ENCODE results near the gene KCNQ1. TPM values are rescaled to one million over a fixed set of nuclear protein-coding genes. Genes with fewer than 3 reads are reported as not detected.

KCNQ1 gene
- total RNA-seq, 1 experiment from 2014 or later, result 1.0 TPM

GRCh38 chr11:2412323-2412722, 32.5 kb upstream of the KCNQ1 start:
- H3K9me3 Mint-ChIP-seq (ENCODE audit: unreplicated experiment), result no peaks in the 10 kb centered on the region
- H3K4me3 ChIP-seq (ENCODE audit: low read depth, low read length), result no peak overlapping the region
- ChIA-PET POLR2A (no interaction called here), CTCF (interaction anchor here (0.6 kb wide), 1 partner anchor 513 kb away, joined by 3 read pairs; no protein-coding TSS in a partner anchor)
- no peaks in the 10 kb centered on the region for H3K36me3 Mint-ChIP-seq (ENCODE audit: insufficient read depth, unreplicated experiment)
- H3K27ac Mint-ChIP-seq (ENCODE audit: unreplicated experiment), result no peak overlapping the region
- no peaks in the 10 kb centered on the region for H3K9me3 ChIP-seq
- no TSS peak for BruUV-seq (replicated peaks)
- H3K36me3 ChIP-seq (ENCODE audit: control insufficient read depth, insufficient read depth, low read length), result no peaks in the 10 kb centered on the region
- H3K4me1 ChIP-seq, result no peaks in the 10 kb centered on the region
- intact Hi-C loops (cut with micrococcal nuclease; ENCODE audit: unreplicated experiment), result no loop called here
- H3K27me3 Mint-ChIP-seq (ENCODE audit: insufficient read depth, unreplicated experiment), result no peaks in the 10 kb centered on the region
- H3K27me3 ChIP-seq (replicated peaks; ENCODE audit: control insufficient read depth, insufficient read depth, low read length), result no peaks in the 10 kb centered on the region
- TF ChIP-seq CTCF (IDR thresholded peaks at IDR 0.05; ENCODE audit: insufficient read depth in 1 of 2, low read depth in 1 of 2, low read length in 1 of 2, severe bottlenecking in 1 of 2, unreplicated experiment in 1 of 2), result no peak
- no peak for DNase-seq
- no peak overlapping the region for H3K4me3 Mint-ChIP-seq (ENCODE audit: unreplicated experiment)
- H3K4me1 Mint-ChIP-seq (ENCODE audit: low read depth, unreplicated experiment), result no peaks in the 10 kb centered on the region

GRCh38 chr11:2413742-2414579, 30.8 kb upstream of the KCNQ1 start:
- POLR2A ChIA-PET, result no interaction called here
- Mint-ChIP-seq H3K4me1 (ENCODE audit: low read depth, unreplicated experiment) (no peaks in the 10 kb centered on the region), H3K9me3 (ENCODE audit: unreplicated experiment) (no peaks in the 10 kb centered on the region), H3K4me3 (ENCODE audit: unreplicated experiment) (no peak overlapping the region), H3K36me3 (ENCODE audit: insufficient read depth, unreplicated experiment) (no peaks in the 10 kb centered on the region), H3K27ac (ENCODE audit: unreplicated experiment) (no peak overlapping the region), H3K27me3 (ENCODE audit: insufficient read depth, unreplicated experiment) (no peaks in the 10 kb centered on the region)
- intact Hi-C loops (cut with micrococcal nuclease; ENCODE audit: unreplicated experiment), result no loop called here
- DNase-seq, result no peak
- Histone ChIP-seq H3K4me1 (no peaks in the 10 kb centered on the region), H3K9me3 (no peaks in the 10 kb centered on the region), H3K36me3 (ENCODE audit: control insufficient read depth, insufficient read depth, low read length) (no peaks in the 10 kb centered on the region), H3K4me3 (ENCODE audit: low read depth, low read length) (no peak overlapping the region), H3K27me3 (replicated peaks; ENCODE audit: control insufficient read depth, insufficient read depth, low read length) (no peaks in the 10 kb centered on the region)
- BruUV-seq (replicated peaks), result no TSS peak
- CTCF ChIA-PET, result no interaction called here
- no peak for TF ChIP-seq CTCF (IDR thresholded peaks at IDR 0.05; ENCODE audit: insufficient read depth in 1 of 2, low read depth in 1 of 2, low read length in 1 of 2, severe bottlenecking in 1 of 2, unreplicated experiment in 1 of 2)

- Histone ChIP-seq H3K27me3 (replicated peaks; ENCODE audit: control insufficient read depth, insufficient read depth, low read length) (no peaks in the 10 kb centered on the region), H3K36me3 (ENCODE audit: control insufficient read depth, insufficient read depth, low read length) (no peaks in the 10 kb centered on the region), H3K4me3 (ENCODE audit: low read depth, low read length) (no peak overlapping the region), H3K4me1 (no peaks in the 10 kb centered on the region), H3K9me3 (no peaks in the 10 kb centered on the region)
- H3K27me3 Mint-ChIP-seq (ENCODE audit: insufficient read depth, unreplicated experiment), result no peaks in the 10 kb centered on the region
- TF ChIP-seq CTCF (IDR thresholded peaks at IDR 0.05; ENCODE audit: insufficient read depth in 1 of 2, low read depth in 1 of 2, low read length in 1 of 2, severe bottlenecking in 1 of 2, unreplicated experiment in 1 of 2), result no peak
- CTCF ChIA-PET, result no interaction called here
- no peaks in the 10 kb centered on the region for H3K36me3 Mint-ChIP-seq (ENCODE audit: insufficient read depth, unreplicated experiment)
- no TSS peak for BruUV-seq (replicated peaks)
- POLR2A ChIA-PET, result no interaction called here
- H3K4me1 Mint-ChIP-seq (ENCODE audit: low read depth, unreplicated experiment), result no peaks in the 10 kb centered on the region
- intact Hi-C loops (cut with micrococcal nuclease; ENCODE audit: unreplicated experiment), result no loop called here
- H3K27ac Mint-ChIP-seq (ENCODE audit: unreplicated experiment), result no peak overlapping the region
- no peak overlapping the region for H3K4me3 Mint-ChIP-seq (ENCODE audit: unreplicated experiment)
- no peaks in the 10 kb centered on the region for H3K9me3 Mint-ChIP-seq (ENCODE audit: unreplicated experiment)
- no peak for DNase-seq
These were observed 30.2 kb upstream of the KCNQ1 start for GRCh38 chr11:2414616-2415015.

Measured in Caco-2 (cell line).